ENCODE results near the gene SHISA6. TPM values are rescaled to one million over a fixed set of nuclear protein-coding genes. Genes with fewer than 3 reads are reported as not detected.
"Not testable (repeated sequence)": the region's sequence is repeated elsewhere in the genome, so short reads cannot be mapped to it uniquely, and the experiment has no call there.

Gene SHISA6
- total and polyA plus RNA-seq, 4 donors: not detected

GRCh38 chr17:11309850-11310249 is 68.8 kb downstream of the SHISA6 start:
- no peak for TF ChIP-seq FOXA2 (IDR thresholded peaks at IDR 0.05)
- no peak for DNase-seq (ENCODE audit: low spot score)

GRCh38 chr17:11316451-11316850 is 75.4 kb downstream of the SHISA6 start:
- not testable (repeated sequence) for DNase-seq (ENCODE audit: low spot score); H3K9me3 ChIP-seq (ENCODE audit: control insufficient read depth in 4 of 4, low read length in 3 of 4); H3K9ac ChIP-seq (ENCODE audit: low read depth in 1 of 2, low read length in 2 of 2); H3K36me3 ChIP-seq (ENCODE audit: control insufficient read depth in 4 of 4, insufficient read depth in 3 of 4, low read depth in 1 of 4, low read length in 3 of 4); H3K4me1 ChIP-seq (ENCODE audit: control insufficient read depth in 4 of 4, insufficient read depth in 4 of 4, low read length in 3 of 4); H3K27me3 ChIP-seq (ENCODE audit: control insufficient read depth in 4 of 4, insufficient read depth in 4 of 4, low read length in 3 of 4); H3K4me3 ChIP-seq (ENCODE audit: low read depth in 1 of 3, low read length in 3 of 3); H3K27ac ChIP-seq (ENCODE audit: low read depth in 1 of 2, low read length in 2 of 2)
- 87% methylated on average over 11 of the region's 11 CpGs for WGBS

More at GRCh38 chr17:11309850-11310249, 68.8 kb downstream of the SHISA6 start:
- no peaks in the 10 kb centered on the region for H3K36me3 ChIP-seq (ENCODE audit: control insufficient read depth in 4 of 4, insufficient read depth in 3 of 4, low read depth in 1 of 4, low read length in 3 of 4)
- peaks cover 0 to 3% (median 0%) of the 10 kb centered on the region in 4 donors for H3K27me3 ChIP-seq (ENCODE audit: control insufficient read depth in 4 of 4, insufficient read depth in 4 of 4, low read length in 3 of 4)
- H3K4me3 ChIP-seq (ENCODE audit: low read depth in 1 of 3, low read length in 3 of 3): no peak overlapping the region
- no peaks in the 10 kb centered on the region for H3K4me1 ChIP-seq (ENCODE audit: control insufficient read depth in 4 of 4, insufficient read depth in 4 of 4, low read length in 3 of 4)
- H3K9me3 ChIP-seq (ENCODE audit: control insufficient read depth in 4 of 4, low read length in 3 of 4): no peaks in the 10 kb centered on the region
- no peak overlapping the region for H3K27ac ChIP-seq (ENCODE audit: low read depth in 1 of 2, low read length in 2 of 2)
- H3K9ac ChIP-seq (ENCODE audit: low read depth in 1 of 2, low read length in 2 of 2): no peak overlapping the region

- H3K4me1 ChIP-seq (ENCODE audit: control insufficient read depth in 4 of 4, insufficient read depth in 4 of 4, low read length in 3 of 4): no peaks in the 10 kb centered on the region
- WGBS: 84% methylated on average over 5 of the region's 5 CpGs
- H3K4me3 ChIP-seq (ENCODE audit: low read depth in 1 of 3, low read length in 3 of 3): no peak overlapping the region
- TF ChIP-seq ZBTB33 (IDR thresholded peaks at IDR 0.05): no peak
- no peak for TF ChIP-seq ATF3 (IDR thresholded peaks at IDR 0.05)
- no peak for TF ChIP-seq YY1 (IDR thresholded peaks at IDR 0.05)
- no peak for TF ChIP-seq RXRA (IDR thresholded peaks at IDR 0.05)
- no peak for TF ChIP-seq GABPA (IDR thresholded peaks at IDR 0.05 in 1 of 2, conservative IDR thresholded peaks at IDR 0.05 in 1 of 2)
- no peak for TF ChIP-seq CTCF (IDR thresholded peaks at IDR 0.05; ENCODE audit: low read depth, low read length, missing input control)
- no peak for TF ChIP-seq HNF4G (IDR thresholded peaks at IDR 0.05)
- TF ChIP-seq REST (IDR thresholded peaks at IDR 0.05): no peak
- TF ChIP-seq NR2F2 (IDR thresholded peaks at IDR 0.05): no peak
- TF ChIP-seq EGR1 (IDR thresholded peaks at IDR 0.05; ENCODE audit: low read depth in 2 of 2): no peak
- TF ChIP-seq FOXA1 (IDR thresholded peaks at IDR 0.05): no peak
- TF ChIP-seq HNF4A (conservative IDR thresholded peaks at IDR 0.05): no peak
- no peak for TF ChIP-seq FOXA2 (IDR thresholded peaks at IDR 0.05)
- no peak for TF ChIP-seq JUND (IDR thresholded peaks at IDR 0.05)
- TF ChIP-seq MAX (IDR thresholded peaks at IDR 0.05): no peak
- no peak for TF ChIP-seq TAF1 (conservative IDR thresholded peaks at IDR 0.05)
- no peak for TF ChIP-seq SP1 (IDR thresholded peaks at IDR 0.05)
- no peak for TF ChIP-seq RAD21 (IDR thresholded peaks at IDR 0.05)
- DNase-seq (ENCODE audit: low spot score): no peak
- no peak overlapping the region for H3K27ac ChIP-seq (ENCODE audit: low read depth in 1 of 2, low read length in 2 of 2)
- H3K27me3 ChIP-seq (ENCODE audit: control insufficient read depth in 4 of 4, insufficient read depth in 4 of 4, low read length in 3 of 4): peaks cover 0 to 7% (median 1%) of the 10 kb centered on the region in 4 donors
- H3K9me3 ChIP-seq (ENCODE audit: control insufficient read depth in 4 of 4, low read length in 3 of 4): peaks cover 0 to 5% (median 0%) of the 10 kb centered on the region in 4 donors
- H3K9ac ChIP-seq (ENCODE audit: low read depth in 1 of 2, low read length in 2 of 2): no peak overlapping the region
- H3K36me3 ChIP-seq (ENCODE audit: control insufficient read depth in 4 of 4, insufficient read depth in 3 of 4, low read depth in 1 of 4, low read length in 3 of 4): no peaks in the 10 kb centered on the region
Observed at GRCh38 chr17:11318207-11318606, 77.2 kb downstream of the SHISA6 start.

All from liver (tissue), 9 donors.